H9 (cell line): ENCODE data around the gene SLC35B4. TPM values are rescaled to one million over a fixed set of nuclear protein-coding genes. Genes with fewer than 3 reads are reported as not detected.

ENCODE experiments used
- DNase-seq: peaks from one replicate; pipeline ENCODE4 v3.0.0-alpha.2; 2017
- H2AFZ ChIP-seq: one replicate; pipeline ENCODE4 v1.6.1; 2013; ENCODE audit warnings: mild to moderate bottlenecking, low read length, control low read depth, moderate library complexity
- H2AK5ac ChIP-seq: 2 replicates; pipeline ENCODE4 v1.6.1; 2013; ENCODE audit warnings: low read length, control low read depth, mixed read lengths; ENCODE audit not compliant: insufficient read length
- H2BK120ac ChIP-seq: one replicate; pipeline ENCODE4 v1.6.1; 2013; ENCODE audit warnings: low read depth, mild to moderate bottlenecking, low read length, control low read depth, inconsistent platforms; ENCODE audit not compliant: poor library complexity, severe bottlenecking
- H2BK12ac ChIP-seq: 2 replicates; pipeline ENCODE4 v1.6.1; 2013; ENCODE audit warnings: low read length, control low read depth, mixed read lengths, low read depth; ENCODE audit not compliant: insufficient read length
- H2BK15ac ChIP-seq: 2 replicates; pipeline ENCODE4 v1.6.1; 2013; ENCODE audit warnings: low read depth, low read length, control low read depth
- H2BK20ac ChIP-seq: one replicate; pipeline ENCODE4 v1.6.1; 2013; ENCODE audit warnings: low read depth, mild to moderate bottlenecking, low read length, control low read depth, inconsistent platforms; ENCODE audit not compliant: poor library complexity, severe bottlenecking
- H2BK5ac ChIP-seq: 2 replicates; pipeline ENCODE4 v1.6.1; 2013; ENCODE audit warnings: low read length, control low read depth, mixed read lengths; ENCODE audit not compliant: insufficient read length
- H3K14ac ChIP-seq: 2 replicates; pipeline ENCODE4 v1.6.1; 2013; ENCODE audit warnings: low read length, control low read depth; ENCODE audit not compliant: insufficient read depth
- H3K18ac ChIP-seq: 2 replicates; pipeline ENCODE4 v1.6.1; 2013; ENCODE audit warnings: low read depth, mild to moderate bottlenecking, mixed read lengths, low read length, control low read depth; ENCODE audit not compliant: insufficient read length
- H3K23ac ChIP-seq: 2 replicates; pipeline ENCODE4 v1.6.1; 2013; ENCODE audit warnings: low read length, control low read depth, mixed read lengths, low read depth; ENCODE audit not compliant: insufficient read length
- H3K23me2 ChIP-seq: 2 replicates; pipeline ENCODE4 v1.6.1; 2013; ENCODE audit warnings: low read depth, mild to moderate bottlenecking, mixed read lengths, low read length, control low read depth; ENCODE audit not compliant: insufficient read length, poor library complexity, severe bottlenecking
- H3K27ac ChIP-seq: 2 replicates; pipeline ENCODE4 v1.5.1; 2013; ENCODE audit warnings: low read length, control low read depth, mixed read lengths, low read depth; ENCODE audit not compliant: insufficient read length
- H3K27me3 ChIP-seq: 2 replicates; pipeline ENCODE4 v1.6.1; 2013; ENCODE audit warnings: low read length, control low read depth, inconsistent platforms; ENCODE audit not compliant: insufficient read depth
- H3K4ac ChIP-seq: 2 replicates; pipeline ENCODE4 v1.6.1; 2013; ENCODE audit warnings: low read depth, mild to moderate bottlenecking, control low read depth, inconsistent platforms, low read length, moderate library complexity
- H3K4me1 ChIP-seq: 2 replicates; pipeline ENCODE4 v1.6.1; 2013; ENCODE audit warnings: low read length, control low read depth, inconsistent platforms; ENCODE audit not compliant: insufficient read depth
- H3K4me2 ChIP-seq: 2 replicates; pipeline ENCODE4 v1.6.1; 2013; ENCODE audit warnings: low read length, control low read depth, mixed read lengths; ENCODE audit not compliant: insufficient read length, insufficient read depth
- H3K56ac ChIP-seq: 2 replicates; pipeline ENCODE4 v1.6.1; 2013; ENCODE audit warnings: low read depth, mild to moderate bottlenecking, mixed read lengths, low read length, control low read depth; ENCODE audit not compliant: insufficient read length
- H3K79me1 ChIP-seq: 2 replicates; pipeline ENCODE4 v1.6.1; 2013; ENCODE audit warnings: low read depth, mild to moderate bottlenecking, moderate library complexity, low read length, control low read depth, inconsistent platforms; ENCODE audit not compliant: insufficient read depth, poor library complexity, severe bottlenecking
- H3K79me2 ChIP-seq: 2 replicates; pipeline ENCODE4 v1.6.1; 2013; ENCODE audit warnings: low read length, control low read depth, inconsistent platforms; ENCODE audit not compliant: insufficient read depth
- H3K9ac ChIP-seq: 2 replicates; pipeline ENCODE4 v1.6.1; 2013; ENCODE audit warnings: low read length, control low read depth, mixed read lengths; ENCODE audit not compliant: insufficient read length; ENCODE audit errors: extremely low read depth
- H3K9me3 ChIP-seq: one replicate; pipeline ENCODE4 v1.6.1; 2013; ENCODE audit warnings: low read depth, low read length, inconsistent platforms; ENCODE audit not compliant: control insufficient read depth
- H3T11ph ChIP-seq: one replicate; pipeline ENCODE4 v1.6.1; 2013; ENCODE audit warnings: mild to moderate bottlenecking, low read length, control low read depth, inconsistent platforms
- H4K20me1 ChIP-seq: one replicate; pipeline ENCODE4 v1.6.1; 2013; ENCODE audit not compliant: control insufficient read depth, insufficient read length, insufficient read depth
- H4K5ac ChIP-seq: 2 replicates; pipeline ENCODE4 v1.6.1; 2013; ENCODE audit warnings: low read depth, mild to moderate bottlenecking, mixed read lengths, low read length, control low read depth; ENCODE audit not compliant: insufficient read length
- H4K8ac ChIP-seq: replicated peaks from 2 replicates; pipeline ENCODE4 v1.6.1; 2013; ENCODE audit warnings: low read length, control low read depth, mixed read lengths, low read depth; ENCODE audit not compliant: insufficient read length
- H4K91ac ChIP-seq: 2 replicates; pipeline ENCODE4 v1.6.1; 2013; ENCODE audit warnings: low read depth, mild to moderate bottlenecking, moderate library complexity, mixed read lengths, low read length, control low read depth; ENCODE audit not compliant: insufficient read length
- H3K27ac Mint-ChIP-seq, 3 experiments: 2 replicates in 2 of 3; 3 replicates in 1 of 3; pipeline ENCODE4 v1.8.0; 2020 to 2021; ENCODE audit warnings: mixed read lengths in 3 of 3, mild to moderate bottlenecking in 1 of 3, moderate library complexity in 1 of 3
- H3K27me3 Mint-ChIP-seq: 2 replicates; pipeline ENCODE4 v1.8.0; 2021; ENCODE audit warnings: low read depth, mild to moderate bottlenecking, moderate library complexity, mixed read lengths
- H3K36me3 Mint-ChIP-seq, 3 experiments: 2 replicates in 2 of 3; 3 replicates in 1 of 3; pipeline ENCODE4 v1.8.0; 2020 to 2021; ENCODE audit warnings: low read depth in 3 of 3, mixed read lengths in 3 of 3; ENCODE audit not compliant: insufficient read depth in 1 of 3
- H3K4me1 Mint-ChIP-seq, 2 experiments: 2 replicates each; pipeline ENCODE4 v1.8.0; 2020; ENCODE audit warnings: mixed read lengths in 2 of 2
- H3K4me3 Mint-ChIP-seq, 2 experiments: 2 replicates in 1 of 2; 3 replicates in 1 of 2; pipeline ENCODE4 v1.8.0; 2020 to 2021; ENCODE audit warnings: mild to moderate bottlenecking in 2 of 2, mixed read lengths in 2 of 2, moderate library complexity in 1 of 2
- H3K9me3 Mint-ChIP-seq, 2 experiments: 2 replicates in 1 of 2; 3 replicates in 1 of 2; pipeline ENCODE4 v1.8.0; 2020; ENCODE audit warnings: mild to moderate bottlenecking in 2 of 2, mixed read lengths in 2 of 2, moderate library complexity in 1 of 2
- CTCF ChIP-seq: fragments of 200-600 bp; sonication (generic); conservative IDR thresholded peaks from 3 replicates; pipeline ENCODE4 v1.8.0; 2021; ENCODE audit warnings: antibody characterized with exemption, mild to moderate bottlenecking
- WGBS: extraction: QIAGEN DNeasy Blood & Tissue Kit; methylation state at CpG from one replicate; pipeline ENCODE4 v1.1.7; 2013; ENCODE audit warnings: missing lambda C conversion rate, low lambda C conversion rate, mixed read lengths; ENCODE audit not compliant: insufficient read length; ENCODE audit errors: extremely low coverage; 5-methylcytosine and 5-hydroxymethylcytosine counted together
- long read RNA-seq: library from polyadenylated mRNA; unstranded; transcript quantifications from one replicate; pipeline ENCODE4 v2.0.0, GENCODE V29; 2020
- total RNA-seq: library from RNA; stranded (reverse); gene quantifications from 2 replicates; pipeline ENCODE4 v1.2.1, GENCODE V29; 2021

The SLC35B4 gene
- 33.1 and 33.4 TPM in 2 replicates for total RNA-seq
- long read RNA-seq, full-length matches to known transcripts, result 272 of 322 reads
- long read RNA-seq, partial matches to known transcripts, result 5 of 322 reads
- long read RNA-seq, other reads (novel, unspliced or antisense), result 45 of 322 reads

DNA sequence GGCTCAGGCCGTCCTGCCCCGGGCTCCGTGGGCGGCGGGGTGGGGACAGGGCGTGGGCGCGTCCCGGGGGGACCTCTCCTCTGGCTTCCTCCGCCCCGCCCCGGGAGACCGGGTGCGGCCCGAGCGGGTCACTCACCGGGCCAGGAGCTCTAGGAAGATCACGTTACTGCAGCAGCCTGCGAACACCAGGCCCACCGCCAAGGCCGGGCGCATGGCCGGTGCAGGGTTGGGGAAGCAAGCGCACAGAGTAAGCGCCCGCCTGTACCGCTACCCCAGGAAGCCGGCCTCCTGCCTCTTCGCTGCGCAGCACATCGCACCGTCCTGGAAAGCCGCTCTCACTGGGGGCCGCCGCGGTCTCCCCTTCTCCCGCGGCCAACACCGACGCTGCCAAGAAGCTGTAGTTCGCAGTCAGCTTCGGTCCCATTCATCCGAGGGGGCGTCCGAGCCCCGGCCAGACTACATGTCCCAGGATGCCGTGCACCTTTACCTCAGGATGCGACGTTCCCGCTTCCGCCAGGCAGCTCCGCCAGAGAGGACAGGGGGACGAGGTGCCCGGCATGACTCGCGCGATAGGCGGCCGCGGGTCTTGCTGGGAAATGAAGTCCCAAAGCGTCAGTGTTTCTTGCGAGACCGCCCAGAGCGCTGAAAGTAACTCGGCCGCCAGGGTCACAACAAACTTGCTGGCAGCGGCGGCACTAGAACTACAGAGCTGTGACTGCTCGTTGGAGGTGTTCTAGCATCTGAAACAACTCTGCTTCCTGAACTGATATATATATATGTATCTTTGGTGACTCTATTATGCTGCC lies at the start of gene SLC35B4:
Gene SLC35B4, minus strand, starts transcription at position 392 of the 806 bp plus-strand sequence. Its CDS starts 179 bp downstream, at position 213.
- Histone ChIP-seq H2BK15ac (no peak within 1 kb of the TSS), H3T11ph (no peak within 1 kb of the TSS), H3K79me2 (no peaks in the 10 kb centered on the region), H2BK12ac (no peak within 1 kb of the TSS), H2BK20ac (no peak within 1 kb of the TSS), H3K23me2 (peaks cover 5% of the 10 kb centered on the region), H2BK120ac (no peak within 1 kb of the TSS), H4K8ac (no peak within 1 kb of the TSS), H2AK5ac (no peak within 1 kb of the TSS), H3K9ac (peak within 1 kb of the TSS; percentile 53), H3K14ac (peak within 1 kb of the TSS; percentile 62; the same call in 1 of the 2 replicates), H4K91ac (no peak within 1 kb of the TSS), H3K4ac (no peak within 1 kb of the TSS), H3K4me1 (0 out of 2 replicates have a peak, but pooled peaks cover 2% of the 10 kb centered on the region), H3K4me2 (peak within 1 kb of the TSS; percentile 91), H2BK5ac (no peak within 1 kb of the TSS), H4K20me1 (no peaks in the 10 kb centered on the region), H2AFZ (peak within 1 kb of the TSS; percentile 41), H3K79me1 (no peaks in the 10 kb centered on the region), H4K5ac (no peak within 1 kb of the TSS), H3K27me3 (no peaks in the 10 kb centered on the region), H3K23ac (no peak within 1 kb of the TSS), H3K18ac (peak within 1 kb of the TSS; percentile 41), H3K27ac (no peak within 1 kb of the TSS), H3K9me3 (no peaks in the 10 kb centered on the region), H3K56ac (no peak within 1 kb of the TSS)
- peak within 1 kb of the TSS; percentile 83 to 88 for H3K4me3 Mint-ChIP-seq
- peak within 1 kb of the TSS in 1 of 3 experiments; percentile 61; a peak in 1 of 7 replicates for H3K27ac Mint-ChIP-seq
- TF ChIP-seq CTCF, result peak; percentile 27; the same call in 1 of the 3 replicates
- H3K4me1 Mint-ChIP-seq, result peaks cover 12 to 19% of the 10 kb centered on the region in 2 experiments
- peak; percentile 99 for DNase-seq
- peaks cover 5% of the 10 kb centered on the region for H3K27me3 Mint-ChIP-seq
- H3K9me3 Mint-ChIP-seq, result no peaks in the 10 kb centered on the region; a peak in 1 of 5 replicates
- no CpG with 5 or more reads among the region's 69 CpGs for WGBS
- H3K36me3 Mint-ChIP-seq, result peaks cover 0 to 5% (median 4%) of the 10 kb centered on the region in 3 experiments; a peak in 2 of 7 replicates
